Fibroblast of lung (primary cell): ENCODE measurements around the gene MMP14. TPM values are rescaled to one million over a fixed set of nuclear protein-coding genes. Genes with fewer than 3 reads are reported as not detected.
"Not testable (repeated sequence)": the region's sequence is repeated elsewhere in the genome, so short reads cannot be mapped to it uniquely, and the experiment has no call there.

Experiments
- DNase-seq, 2 donors: peaks; one replicate each; pipeline versions ENCODE4 v3.0.0 to v3.0.0-alpha.2; 2010; ENCODE audit warnings: low read depth in 2 of 2
- H2AFZ ChIP-seq: 2 replicates; pipeline ENCODE4 v1.5.1; 2012; ENCODE audit warnings: low read length, control low read depth, inconsistent platforms
- H3K27ac ChIP-seq: 2 replicates; pipeline ENCODE4 v1.5.1; 2011; ENCODE audit warnings: low read length, control low read depth; ENCODE audit not compliant: insufficient read depth
- H3K27me3 ChIP-seq: 2 replicates; pipeline ENCODE4 v1.5.1; 2011; ENCODE audit warnings: mild to moderate bottlenecking, low read length; ENCODE audit not compliant: control insufficient read depth, insufficient read depth
- H3K36me3 ChIP-seq: 2 replicates; pipeline ENCODE4 v1.5.1; 2011; ENCODE audit warnings: low read length; ENCODE audit not compliant: control insufficient read depth, insufficient read depth
- H3K4me1 ChIP-seq: 2 replicates; pipeline ENCODE4 v1.5.1; 2011; ENCODE audit warnings: low read length; ENCODE audit not compliant: control insufficient read depth, insufficient read depth; ENCODE audit errors: extremely low read depth
- H3K4me2 ChIP-seq: 2 replicates; pipeline ENCODE4 v1.5.1; 2011; ENCODE audit warnings: low read length, control low read depth; ENCODE audit not compliant: insufficient read depth; ENCODE audit errors: extremely low read depth
- H3K4me3 ChIP-seq, 4 experiments: fragments of 200-600 bp in 1 of 4; sonication (generic) in 1 of 4; replicated peaks in 1 of 4; 2 replicates each; pipeline ENCODE4 v1.5.1; 2011 to 2016; ENCODE audit warnings: low read length in 4 of 4, low read depth in 3 of 4, mild to moderate bottlenecking in 3 of 4, control low read depth in 2 of 4, inconsistent platforms in 1 of 4, mixed read lengths in 1 of 4; ENCODE audit not compliant: insufficient read depth in 1 of 4; ENCODE audit errors: control extremely low read depth in 1 of 4
- H3K79me2 ChIP-seq: 2 replicates; pipeline ENCODE4 v1.5.1; 2012; ENCODE audit warnings: mild to moderate bottlenecking, low read length, inconsistent platforms; ENCODE audit not compliant: control insufficient read depth, insufficient read depth
- H3K9ac ChIP-seq: 2 replicates; pipeline ENCODE4 v1.5.1; 2011; ENCODE audit warnings: mild to moderate bottlenecking, low read length, control low read depth; ENCODE audit not compliant: insufficient read depth
- H3K9me3 ChIP-seq: 2 replicates; pipeline ENCODE4 v1.5.1; 2012; ENCODE audit warnings: low read depth, low read length; ENCODE audit not compliant: control insufficient read depth, insufficient read depth
- H4K20me1 ChIP-seq: 2 replicates; pipeline ENCODE4 v1.5.1; 2011; ENCODE audit warnings: low read length; ENCODE audit not compliant: control insufficient read depth, insufficient read depth; ENCODE audit errors: extremely low read depth
- EZH2 ChIP-seq: IDR thresholded peaks from 2 replicates; pipeline ENCODE4 v1.5.1; 2012; ENCODE audit warnings: low read length, control low read depth, mild to moderate bottlenecking; ENCODE audit errors: missing control alignments
- polyA plus RNA-seq, 2 donors: library from polyadenylated mRNA; depleted of rRNA in 1 of 2; stranded (reverse) in 1 of 2; unstranded in 1 of 2; fragments of >200 nt; gene quantifications; 2 replicates each; pipeline ENCODE4 v1.2.1, GENCODE V29; 2011 to 2012; ENCODE audit warnings: missing spikeins in 1 of 2
- total RNA-seq: library from RNA; depleted of rRNA; stranded (reverse); fragments of >200 nt; gene quantifications from 2 replicates; pipeline ENCODE4 v1.2.1, GENCODE V29; 2014
- TF ChIP-seq, protein P1 (sequence below), 2 donors: IDR thresholded peaks in 1 of 2; conservative IDR thresholded peaks in 1 of 2; 1 replicate in 1 of 2; 2 replicates in 1 of 2; pipeline ENCODE4 v1.5.1; 2011 to 2012; ENCODE audit warnings: low read length in 2 of 2, control low read depth in 1 of 2, inconsistent platforms in 1 of 2, low read depth in 1 of 2, mild to moderate bottlenecking in 1 of 2

MMP14 gene
- total and polyA plus RNA-seq, 2 donors (not counting 1 experiment from before 2014, with no cell fraction given): 375 to 397 TPM

DNA sequence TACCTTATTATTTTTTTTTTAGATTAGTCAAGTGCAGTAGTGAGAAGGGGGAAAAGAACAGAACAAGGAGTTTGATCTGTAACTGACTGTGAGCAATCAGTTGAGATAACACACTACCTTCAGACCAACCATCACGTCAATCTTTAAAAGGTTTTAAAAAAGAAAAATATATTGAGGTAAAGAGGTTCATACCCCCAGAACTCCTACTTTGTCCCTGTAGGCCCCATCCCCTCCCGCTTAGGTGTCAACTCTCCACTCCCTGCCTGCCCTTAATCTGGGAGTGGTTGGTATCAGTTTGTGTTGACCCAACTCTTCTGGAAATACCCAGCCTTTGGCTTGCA, 16.2 kb downstream of the MMP14 start:
- H3K4me3 ChIP-seq: peak overlapping the region in 1 of 4 experiments; percentile 62
- H3K9ac ChIP-seq: no peak overlapping the region
- TF ChIP-seq, protein P1, sequence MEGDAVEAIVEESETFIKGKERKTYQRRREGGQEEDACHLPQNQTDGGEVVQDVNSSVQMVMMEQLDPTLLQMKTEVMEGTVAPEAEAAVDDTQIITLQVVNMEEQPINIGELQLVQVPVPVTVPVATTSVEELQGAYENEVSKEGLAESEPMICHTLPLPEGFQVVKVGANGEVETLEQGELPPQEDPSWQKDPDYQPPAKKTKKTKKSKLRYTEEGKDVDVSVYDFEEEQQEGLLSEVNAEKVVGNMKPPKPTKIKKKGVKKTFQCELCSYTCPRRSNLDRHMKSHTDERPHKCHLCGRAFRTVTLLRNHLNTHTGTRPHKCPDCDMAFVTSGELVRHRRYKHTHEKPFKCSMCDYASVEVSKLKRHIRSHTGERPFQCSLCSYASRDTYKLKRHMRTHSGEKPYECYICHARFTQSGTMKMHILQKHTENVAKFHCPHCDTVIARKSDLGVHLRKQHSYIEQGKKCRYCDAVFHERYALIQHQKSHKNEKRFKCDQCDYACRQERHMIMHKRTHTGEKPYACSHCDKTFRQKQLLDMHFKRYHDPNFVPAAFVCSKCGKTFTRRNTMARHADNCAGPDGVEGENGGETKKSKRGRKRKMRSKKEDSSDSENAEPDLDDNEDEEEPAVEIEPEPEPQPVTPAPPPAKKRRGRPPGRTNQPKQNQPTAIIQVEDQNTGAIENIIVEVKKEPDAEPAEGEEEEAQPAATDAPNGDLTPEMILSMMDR (conservative IDR thresholded peaks at IDR 0.05 in 1 of 2, IDR thresholded peaks at IDR 0.05 in 1 of 2; ENCODE audit: low read depth in 1 of 2, low read length in 2 of 2): no peak
- no peak for TF ChIP-seq EZH2
- H3K36me3 ChIP-seq: no peaks in the 10 kb centered on the region
- H3K4me2 ChIP-seq: no peak overlapping the region
- peak overlapping the region; percentile 100 for H3K27ac ChIP-seq
- H3K79me2 ChIP-seq: no peaks in the 10 kb centered on the region
- no peak overlapping the region for H2AFZ ChIP-seq
- peaks cover 45% of the 10 kb centered on the region for H3K4me1 ChIP-seq
- H4K20me1 ChIP-seq: no peaks in the 10 kb centered on the region
- no peaks in the 10 kb centered on the region for H3K27me3 ChIP-seq
- H3K9me3 ChIP-seq: no peaks in the 10 kb centered on the region
- no peak for DNase-seq

GRCh38 chr14:22852940-22853767, 16.8 kb downstream of the MMP14 start:
- Histone ChIP-seq H2AFZ (peak overlapping the region; percentile 69), H3K79me2 (no peaks in the 10 kb centered on the region), H3K9me3 (no peaks in the 10 kb centered on the region), H4K20me1 (no peaks in the 10 kb centered on the region), H3K27ac (peak overlapping the region; percentile 100), H3K9ac (peak overlapping the region; percentile 47), H3K4me2 (peak overlapping the region; percentile 91), H3K4me3 (peak overlapping the region; percentile 8 to 65 (median 36)), H3K36me3 (no peaks in the 10 kb centered on the region), H3K4me1 (peaks cover 39% of the 10 kb centered on the region), H3K27me3 (no peaks in the 10 kb centered on the region)
- TF ChIP-seq, protein P1 (conservative IDR thresholded peaks at IDR 0.05 in 1 of 2, IDR thresholded peaks at IDR 0.05 in 1 of 2; ENCODE audit: low read depth in 1 of 2, low read length in 2 of 2): peak; percentile 83 to 86
- TF ChIP-seq EZH2: no peak
- peak; percentile 79 to 89 for DNase-seq

DNA sequence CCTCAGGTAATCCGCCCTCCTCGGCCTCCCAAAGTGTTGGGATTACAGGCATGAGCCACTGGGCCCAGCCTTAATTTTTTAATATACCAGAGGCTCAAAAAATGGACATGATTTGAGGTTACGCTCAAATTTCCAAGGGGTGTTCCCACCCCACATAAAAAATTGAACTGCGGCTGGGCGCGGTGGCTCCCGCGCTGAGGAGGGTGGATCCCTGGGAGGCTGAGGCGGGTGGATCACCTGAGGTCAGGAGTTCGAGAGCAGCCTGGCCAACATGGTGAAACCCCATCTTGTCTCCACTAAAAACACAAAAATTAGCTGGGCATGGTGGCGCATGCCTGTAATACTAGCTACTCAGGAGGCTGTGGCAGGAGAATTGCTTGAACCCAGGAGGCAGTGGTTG, 17.9 kb downstream of the MMP14 start:
- DNase-seq, H3K36me3 ChIP-seq, H3K27me3 ChIP-seq, H3K27ac ChIP-seq, H4K20me1 ChIP-seq, H3K9ac ChIP-seq, H2AFZ ChIP-seq, H3K79me2 ChIP-seq, H3K9me3 ChIP-seq, H3K4me2 ChIP-seq, H3K4me3 ChIP-seq: not testable (repeated sequence)
- H3K4me1 ChIP-seq: peaks cover 32% of the 10 kb centered on the region
